Spleen (tissue), 11 donors: ENCODE measurements around the gene SLC16A2. TPM values are rescaled to one million over a fixed set of nuclear protein-coding genes. Genes with fewer than 3 reads are reported as not detected.

Source experiments
- DNase-seq: peaks from one replicate; pipeline ENCODE4 v3.0.0-alpha.2; 2020
- H3K27ac ChIP-seq, 8 donors: fragments of 200-600 bp; sonication (generic) in 7 of 8; 1 replicate in 4 of 8; 2 replicates in 4 of 8; pipeline versions ENCODE4 v1.5.0 to v1.8.0; 2016 to 2021; ENCODE audit warnings: inconsistent platforms in 4 of 8, mild to moderate bottlenecking in 4 of 8, moderate library complexity in 1 of 8
- H3K27me3 ChIP-seq, 7 donors: fragments of 200-600 bp; sonication (generic) in 6 of 7; replicated peaks in 1 of 7; 1 replicate in 4 of 7; 2 replicates in 3 of 7; pipeline versions ENCODE4 v1.5.0 to v1.8.0; 2016 to 2021; ENCODE audit warnings: inconsistent platforms in 3 of 7, mild to moderate bottlenecking in 1 of 7
- H3K36me3 ChIP-seq, 6 donors: fragments of 200-600 bp; sonication (generic) in 5 of 6; 1 replicate in 4 of 6; 2 replicates in 2 of 6; pipeline versions ENCODE4 v1.5.0 to v1.8.0; 2016 to 2021; ENCODE audit warnings: inconsistent platforms in 2 of 6
- H3K4me1 ChIP-seq, 6 donors: fragments of 200-600 bp; sonication (generic) in 5 of 6; 1 replicate in 3 of 6; 2 replicates in 3 of 6; pipeline versions ENCODE4 v1.5.0 to v1.8.0; 2016 to 2021; ENCODE audit warnings: inconsistent platforms in 3 of 6
- H3K4me3 ChIP-seq, 8 donors: fragments of 200-600 bp; sonication (generic) in 7 of 8; 1 replicate in 4 of 8; 2 replicates in 4 of 8; pipeline versions ENCODE4 v1.5.0 to v1.8.0; 2016 to 2021; ENCODE audit warnings: inconsistent platforms in 4 of 8, mild to moderate bottlenecking in 4 of 8, moderate library complexity in 2 of 8
- H3K9me3 ChIP-seq, 8 donors: fragments of 200-600 bp; sonication (generic) in 7 of 8; 1 replicate in 4 of 8; 2 replicates in 4 of 8; pipeline versions ENCODE4 v1.5.0 to v1.8.0; 2016 to 2021; ENCODE audit warnings: inconsistent platforms in 4 of 8
- CTCF ChIP-seq, 11 experiments: fragments of 200-600 bp in 7 of 11; fragments of 450-650 bp in 4 of 11; sonication (generic) in 4 of 11; IDR thresholded peaks in 8 of 11; conservative IDR thresholded peaks in 3 of 11; 1 replicate in 7 of 11; 2 replicates in 4 of 11; pipeline versions ENCODE4 v1.4.0 to v1.8.0; 2016 to 2021; ENCODE audit warnings: antibody characterized with exemption in 11 of 11, inconsistent platforms in 4 of 11, mild to moderate bottlenecking in 1 of 11
- POLR2A ChIP-seq, 3 donors: fragments of 450-650 bp; IDR thresholded peaks; one replicate each; pipeline ENCODE4 v1.5.1; 2017; ENCODE audit warnings: antibody characterized with exemption in 3 of 3, mild to moderate bottlenecking in 1 of 3
- POLR2AphosphoS5 ChIP-seq, 3 donors: sonication (generic); formaldehyde crosslinking; IDR thresholded peaks; one replicate each; pipeline ENCODE4 v1.5.1; 2017; ENCODE audit warnings: antibody characterized with exemption in 3 of 3
- WGBS, 5 donors: extraction: QIAGEN DNeasy Blood & Tissue Kit in 3 of 5; methylation state at CpG; one replicate each; pipeline versions ENCODE4 v1.1.5 to v1.1.7; 2013 to 2018; 5-methylcytosine and 5-hydroxymethylcytosine counted together
- intact Hi-C: fragments of 100-400 bp; cut with DNase I; formaldehyde crosslinking; loops from one replicate; pipeline ENCODE4 v1.15.0; 2023; ENCODE audit warnings: low total_unique reads
- polyA plus RNA-seq, 3 donors: library from polyadenylated mRNA; stranded (reverse); fragments of 200-250 nt; gene quantifications; one replicate each; pipeline ENCODE4 v1.2.1, GENCODE V29; 2013
- total RNA-seq, 7 donors: library from RNA; depleted of rRNA in 3 of 7; stranded (reverse); fragments of >200 nt in 3 of 7; fragmentation: NEBNext Ultra II Directional in 4 of 7; extraction: Animal tissue kit (Norgen Biotek cat#: 25700) in 4 of 7; gene quantifications; one replicate each; pipeline versions ENCODE4 v1.1.0 to v1.2.1, GENCODE V29; 2016 to 2021
- donor health status: healthy with polysubstance abuse.
- donor health status: DM: no; HTN: no; CAD: no; lungs with moderate emphysema.
- donor health status: DM: no; HTN: no; CAD: no.
- donor health status: Bipolar disorder and iron deficiency.
- donor health status: healthy.
- donor health status: DM: no; HTN: no; CAD: no.
- donor health status: DM: yes; HTN: yes; CAD: no.

The SLC16A2 gene
- total and polyA plus RNA-seq, 10 donors: 0.41 to 4.4 (median 3.1) TPM

- 70 to 100% (median 89%) methylated on average over 1 of the region's 1 CpG for WGBS, 5 donors
- no peaks in the 10 kb centered on the region for H3K27me3 ChIP-seq
- H3K9me3 ChIP-seq: no peaks in the 10 kb centered on the region
- H3K36me3 ChIP-seq: no peaks in the 10 kb centered on the region
- TF ChIP-seq CTCF (IDR thresholded peaks at IDR 0.05 in 8 of 11, conservative IDR thresholded peaks at IDR 0.05 in 3 of 11) (no peak), POLR2AphosphoS5 (IDR thresholded peaks at IDR 0.05) (no peak), POLR2A (IDR thresholded peaks at IDR 0.05) (no peak)
- intact Hi-C loops: no loop called here
- H3K27ac ChIP-seq: no peak overlapping the region
- no peak for DNase-seq
- H3K4me1 ChIP-seq: no peaks in the 10 kb centered on the region
- no peak overlapping the region for H3K4me3 ChIP-seq
These were observed 101.9 kb downstream of the SLC16A2 start for GRCh38 chrX:74523224-74523623.

GRCh38 chrX:74523870-74524735 is 102.8 kb downstream of the SLC16A2 start:
- no peak overlapping the region for H3K4me3 ChIP-seq
- 85 to 100% (median 93%) methylated on average over 12 to 13 of the region's 13 CpGs for WGBS, 5 donors

GRCh38 chrX:74525116-74525515 is 103.8 kb downstream of the SLC16A2 start:
- intact Hi-C loops: no loop called here

More at GRCh38 chrX:74523870-74524735, 102.8 kb downstream of the SLC16A2 start:
- no peaks in the 10 kb centered on the region for H3K4me1 ChIP-seq
- intact Hi-C loops: no loop called here
- no peaks in the 10 kb centered on the region for H3K27me3 ChIP-seq
- TF ChIP-seq POLR2A (IDR thresholded peaks at IDR 0.05): no peak
- no peak for TF ChIP-seq POLR2AphosphoS5 (IDR thresholded peaks at IDR 0.05)
- no peak for TF ChIP-seq CTCF (IDR thresholded peaks at IDR 0.05 in 8 of 11, conservative IDR thresholded peaks at IDR 0.05 in 3 of 11)
- no peaks in the 10 kb centered on the region for H3K36me3 ChIP-seq
- H3K27ac ChIP-seq: no peak overlapping the region
- H3K9me3 ChIP-seq: no peaks in the 10 kb centered on the region
- no peak for DNase-seq

More at GRCh38 chrX:74525116-74525515, 103.8 kb downstream of the SLC16A2 start:
- no peak for DNase-seq
- TF ChIP-seq CTCF (IDR thresholded peaks at IDR 0.05 in 8 of 11, conservative IDR thresholded peaks at IDR 0.05 in 3 of 11): no peak
- TF ChIP-seq POLR2AphosphoS5 (IDR thresholded peaks at IDR 0.05): no peak
- no peak for TF ChIP-seq POLR2A (IDR thresholded peaks at IDR 0.05)
- no peak overlapping the region for H3K27ac ChIP-seq
- no peaks in the 10 kb centered on the region for H3K4me1 ChIP-seq
- H3K36me3 ChIP-seq: no peaks in the 10 kb centered on the region
- H3K9me3 ChIP-seq: no peaks in the 10 kb centered on the region
- no peak overlapping the region for H3K4me3 ChIP-seq
- H3K27me3 ChIP-seq: no peaks in the 10 kb centered on the region
